ENCODE results near the gene INTS1.
A peak's percentile ranks its signal among the peaks of the same experiment; 100 is the strongest.

Gene INTS1

GRCh38 chr7:1542841-1543747, 38.9 kb upstream of the INTS1 start:
- DNase-seq (ENCODE audit: low read depth), result no peak

- DNase-seq (ENCODE audit: low read depth), result no peak
These were observed 38.1 kb upstream of the INTS1 start for GRCh38 chr7:1542329-1542728.

- no peak for DNase-seq (ENCODE audit: low read depth)
These were observed 37.4 kb upstream of the INTS1 start for GRCh38 chr7:1541431-1542162.

GRCh38 chr7:1540776-1541271, 36.6 kb upstream of the INTS1 start:
- no peak for DNase-seq (ENCODE audit: low read depth)

- no peak for DNase-seq (ENCODE audit: low read depth)
These were observed 35.9 kb upstream of the INTS1 start for GRCh38 chr7:1539882-1540775.

- DNase-seq (ENCODE audit: low read depth), result no peak
These were observed 35.1 kb upstream of the INTS1 start for GRCh38 chr7:1539181-1539881.

- DNase-seq (ENCODE audit: low read depth), result no peak
These were observed 34.5 kb upstream of the INTS1 start for GRCh38 chr7:1538544-1539180.

- DNase-seq (ENCODE audit: low read depth), result no peak
These were observed 33.6 kb upstream of the INTS1 start for GRCh38 chr7:1537535-1538412.

- no peak for DNase-seq (ENCODE audit: low read depth)
These were observed 32.8 kb upstream of the INTS1 start for GRCh38 chr7:1536743-1537534.

GRCh38 chr7:1536455-1536742, 32.2 kb upstream of the INTS1 start:
- DNase-seq (ENCODE audit: low read depth), result no peak

GRCh38 chr7:1535701-1536454, 31.7 kb upstream of the INTS1 start:
- DNase-seq (ENCODE audit: low read depth), result no peak

- no peak for DNase-seq (ENCODE audit: low read depth)
These were observed 30.9 kb upstream of the INTS1 start for GRCh38 chr7:1535100-1535458.

GRCh38 chr7:1534330-1535099, 30.3 kb upstream of the INTS1 start:
- no peak for DNase-seq (ENCODE audit: low read depth)

GRCh38 chr7:1533547-1534329, 29.5 kb upstream of the INTS1 start:
- no peak for DNase-seq (ENCODE audit: low read depth)

GRCh38 chr7:1533255-1533546, 29.0 kb upstream of the INTS1 start:
- DNase-seq (ENCODE audit: low read depth), result no peak

- peak; percentile 51 for DNase-seq (ENCODE audit: low read depth)
These were observed 28.5 kb upstream of the INTS1 start for GRCh38 chr7:1532456-1533254.
